HepG2 (cell line): Measurements from ENCODE around the gene TMEM185B. TPM values are rescaled to one million over a fixed set of nuclear protein-coding genes. Genes with fewer than 3 reads are reported as not detected.

Source experiments
- ASH2L ChIP-seq: fragments of 300-600, 200-600 bp; sonication (generic); IDR thresholded peaks from 2 replicates; pipeline ENCODE4 v1.7.0; 2017; ENCODE audit warnings: low read depth, mild to moderate bottlenecking, moderate library complexity, mixed read lengths, low read length; ENCODE audit not compliant: insufficient read length
- FOXA3 ChIP-seq: IDR thresholded peaks from 2 replicates; pipeline ENCODE4 v1.6.1; 2016; ENCODE audit warnings: missing genetic modification reagents, missing compliant biosample characterization
- HIVEP1 ChIP-seq: sonication (generic); formaldehyde crosslinking; IDR thresholded peaks from 2 replicates; pipeline ENCODE4 v1.4.0; 2020; ENCODE audit warnings: mild to moderate bottlenecking, missing genetic modification reagents
- KLF16 ChIP-seq, 2 experiments: sonication (generic) in 1 of 2; formaldehyde crosslinking in 1 of 2; IDR thresholded peaks; 2 replicates each; pipeline versions ENCODE4 v1.6.1 to v1.8.0; 2016 to 2023; ENCODE audit warnings: missing genetic modification reagents in 2 of 2, missing compliant biosample characterization in 1 of 2
- MEIS1 ChIP-seq: sonication (generic); formaldehyde crosslinking; IDR thresholded peaks from 2 replicates; pipeline ENCODE4 v1.9.0; 2021; ENCODE audit warnings: mild to moderate bottlenecking, missing genetic modification reagents, moderate library complexity, borderline replicate concordance
- MIER3 ChIP-seq: IDR thresholded peaks from 2 replicates; pipeline ENCODE4 v1.6.1; 2016; ENCODE audit warnings: missing compliant biosample characterization, borderline replicate concordance
- RNF219 ChIP-seq: sonication (generic); formaldehyde crosslinking; IDR thresholded peaks from 2 replicates; pipeline ENCODE4 v1.5.0; 2020; ENCODE audit warnings: mild to moderate bottlenecking, missing genetic modification reagents
- STAT6 ChIP-seq: sonication (generic); formaldehyde crosslinking; IDR thresholded peaks from 2 replicates; pipeline ENCODE4 v1.4.0; 2020; ENCODE audit warnings: missing genetic modification reagents, mild to moderate bottlenecking, borderline replicate concordance
- YEATS4 ChIP-seq: sonication (generic); formaldehyde crosslinking; IDR thresholded peaks from 2 replicates; pipeline ENCODE4 v1.4.0; 2020; ENCODE audit warnings: missing genetic modification reagents, borderline replicate concordance
- ZNF589 ChIP-seq: sonication (generic); formaldehyde crosslinking; conservative IDR thresholded peaks from 2 replicates; pipeline ENCODE4 v1.8.0; 2022; ENCODE audit warnings: mild to moderate bottlenecking, moderate library complexity, missing genetic modification reagents
- ZNF775 ChIP-seq: sonication (generic); formaldehyde crosslinking; IDR thresholded peaks from 2 replicates; pipeline ENCODE4 v1.4.0; 2020; ENCODE audit warnings: missing genetic modification reagents, mild to moderate bottlenecking, moderate library complexity, borderline replicate concordance
- polyA plus RNA-seq, 8 experiments: library from polyadenylated mRNA; depleted of rRNA in 3 of 8; stranded (reverse) in 7 of 8; unstranded in 1 of 8; fragments of >200 nt; fragmentation: Illumina TruSeq in 4 of 8; extraction: Trizol in 4 of 8; gene quantifications; 2 replicates each; pipeline versions ENCODE4 v1.2.1 to v1.2.3, GENCODE V29; 2011 to 2016; ENCODE audit warnings: low read depth in 4 of 8, missing spikeins in 1 of 8, mixed read lengths in 1 of 8; ENCODE audit not compliant: insufficient read depth in 1 of 8
- total RNA-seq, 5 experiments: library from RNA; depleted of rRNA; stranded (reverse); fragments of >200 nt; fragmentation: Illumina TruSeq; extraction: Trizol; gene quantifications; 2 replicates each; pipeline ENCODE4 v1.2.3, GENCODE V29; 2016; ENCODE audit warnings: low read depth in 1 of 5

TMEM185B gene
- total and polyA plus RNA-seq, 2 of the 13 experiments (the other 11 are each of a cell fraction or from before 2014, with no cell fraction given): 5.6 to 7.0 TPM

GRCh38 chr2:120231974-120232635, 8.9 kb upstream of the TMEM185B start (continued):
- TF ChIP-seq ZNF775 (no peak), ASH2L (peak; percentile 13), ZNF589 (CRISPR knock-in tag) (no peak), MIER3 (CRISPR knock-in tag) (no peak), FOXA3 (CRISPR knock-in tag) (no peak), STAT6 (CRISPR knock-in tag) (no peak), KLF16 (CRISPR knock-in tag; IDR thresholded peaks at IDR 0.05) (no peak), YEATS4 (CRISPR knock-in tag) (peak; percentile 24; the same call in 1 of the 2 replicates), HIVEP1 (CRISPR knock-in tag) (no peak), RNF219 (CRISPR knock-in tag) (no peak), MEIS1 (CRISPR knock-in tag) (no peak)
